Measurements from ENCODE around the gene ZNF799.
"Not testable (repeated sequence)": the region's sequence is repeated elsewhere in the genome, so short reads cannot be mapped to it uniquely, and the experiment has no call there.

ZNF799 gene

DNA sequence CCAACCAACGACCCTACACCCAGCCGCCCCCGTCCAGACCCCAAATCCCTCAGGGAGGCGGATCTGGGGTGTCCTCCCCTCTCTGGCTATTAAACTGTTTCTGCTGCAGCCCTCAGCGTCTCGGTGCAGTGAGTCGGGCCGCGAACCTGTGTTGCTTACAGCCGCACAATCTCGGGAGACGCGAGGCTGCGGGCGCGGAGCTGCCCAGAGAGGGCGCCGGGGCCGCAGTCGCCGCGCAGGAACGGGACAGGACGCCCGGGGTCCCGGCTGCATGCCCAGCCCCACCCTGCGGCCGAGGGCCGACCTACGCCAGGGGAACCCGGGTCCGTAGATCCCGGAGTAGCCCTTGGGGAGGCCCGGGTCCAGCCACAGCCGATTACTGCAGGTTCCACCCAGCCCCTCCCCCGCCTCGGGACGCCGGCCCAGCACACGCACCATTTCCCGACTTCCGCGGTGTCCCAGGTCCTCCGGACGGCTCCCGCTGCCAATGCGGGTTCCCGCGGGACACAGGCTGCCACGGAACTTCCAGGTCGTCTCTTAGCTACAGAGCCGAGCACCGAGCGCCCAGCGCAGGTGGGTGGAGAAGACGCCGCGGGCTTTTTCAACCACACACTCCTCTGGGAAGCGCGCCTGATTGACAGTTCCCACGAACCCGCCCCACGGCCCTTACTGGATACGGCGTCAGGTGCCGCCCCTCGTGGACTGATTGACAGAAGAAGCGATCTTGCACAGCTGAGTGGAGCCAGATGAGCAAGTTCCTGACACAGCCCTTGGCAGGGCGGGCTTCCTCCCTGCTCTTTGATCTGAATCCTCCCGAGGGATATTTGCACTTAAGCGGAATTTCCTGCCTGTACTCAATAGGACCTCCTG is at the start of gene ZNF799:
TSS of gene ZNF799 (minus strand) at position 639 of the 870 bp plus-strand sequence. CDS start at position 438, 201 bp downstream.
- TF ChIP-seq, protein P1, sequence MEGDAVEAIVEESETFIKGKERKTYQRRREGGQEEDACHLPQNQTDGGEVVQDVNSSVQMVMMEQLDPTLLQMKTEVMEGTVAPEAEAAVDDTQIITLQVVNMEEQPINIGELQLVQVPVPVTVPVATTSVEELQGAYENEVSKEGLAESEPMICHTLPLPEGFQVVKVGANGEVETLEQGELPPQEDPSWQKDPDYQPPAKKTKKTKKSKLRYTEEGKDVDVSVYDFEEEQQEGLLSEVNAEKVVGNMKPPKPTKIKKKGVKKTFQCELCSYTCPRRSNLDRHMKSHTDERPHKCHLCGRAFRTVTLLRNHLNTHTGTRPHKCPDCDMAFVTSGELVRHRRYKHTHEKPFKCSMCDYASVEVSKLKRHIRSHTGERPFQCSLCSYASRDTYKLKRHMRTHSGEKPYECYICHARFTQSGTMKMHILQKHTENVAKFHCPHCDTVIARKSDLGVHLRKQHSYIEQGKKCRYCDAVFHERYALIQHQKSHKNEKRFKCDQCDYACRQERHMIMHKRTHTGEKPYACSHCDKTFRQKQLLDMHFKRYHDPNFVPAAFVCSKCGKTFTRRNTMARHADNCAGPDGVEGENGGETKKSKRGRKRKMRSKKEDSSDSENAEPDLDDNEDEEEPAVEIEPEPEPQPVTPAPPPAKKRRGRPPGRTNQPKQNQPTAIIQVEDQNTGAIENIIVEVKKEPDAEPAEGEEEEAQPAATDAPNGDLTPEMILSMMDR (IDR thresholded peaks at IDR 0.05; ENCODE audit: low read depth, low read length): no peak; the same call in none of the 2 replicates
- peak; percentile 84 for DNase-seq (ENCODE audit: extremely low read depth, low read depth)

DNA sequence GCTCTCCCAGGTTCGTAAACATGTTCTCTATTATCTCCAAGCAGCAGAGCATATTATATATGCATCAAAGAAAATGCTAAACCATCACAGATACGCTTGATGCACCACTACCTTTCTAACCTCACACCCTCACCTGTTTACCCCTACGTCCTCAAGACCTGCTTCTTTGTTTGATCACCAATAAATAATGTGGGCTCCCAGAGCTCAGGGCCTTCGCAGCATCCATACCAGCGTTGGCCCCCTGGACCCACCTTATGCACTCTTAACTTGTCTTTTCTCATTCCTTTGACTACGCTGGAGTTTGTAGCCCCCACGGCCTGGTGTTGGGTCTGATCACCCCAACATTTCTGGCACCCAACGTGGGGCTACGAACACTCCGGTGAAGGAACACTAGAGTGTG is 49.8 kb upstream of the ZNF799 start:
- DNase-seq (ENCODE audit: extremely low read depth, low read depth): no peak
- TF ChIP-seq, protein P1 (IDR thresholded peaks at IDR 0.05; ENCODE audit: low read depth, low read length): no peak

DNA sequence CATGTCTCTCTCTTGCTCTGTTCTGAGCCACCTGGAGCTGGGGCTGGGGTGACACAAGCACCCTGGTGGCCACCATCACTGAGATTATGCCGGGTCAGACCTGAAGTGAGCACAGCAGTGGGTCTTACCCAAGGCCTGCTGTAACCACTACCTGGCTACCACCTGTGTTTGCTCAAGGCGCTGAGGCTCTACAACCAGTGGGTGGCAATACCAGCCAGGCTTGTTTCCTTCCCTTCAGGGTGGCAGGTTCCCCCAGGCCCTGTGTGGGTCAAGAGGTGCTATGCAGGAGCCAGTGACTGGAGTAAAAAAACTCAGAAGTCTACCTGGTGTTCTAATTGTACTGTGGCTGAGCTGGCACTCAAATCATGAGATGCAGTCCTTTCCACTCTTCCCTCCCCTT is 47.7 kb upstream of the ZNF799 start:
- TF ChIP-seq, protein P1 (IDR thresholded peaks at IDR 0.05; ENCODE audit: low read depth, low read length): no peak
- DNase-seq (ENCODE audit: extremely low read depth, low read depth): no peak

DNA sequence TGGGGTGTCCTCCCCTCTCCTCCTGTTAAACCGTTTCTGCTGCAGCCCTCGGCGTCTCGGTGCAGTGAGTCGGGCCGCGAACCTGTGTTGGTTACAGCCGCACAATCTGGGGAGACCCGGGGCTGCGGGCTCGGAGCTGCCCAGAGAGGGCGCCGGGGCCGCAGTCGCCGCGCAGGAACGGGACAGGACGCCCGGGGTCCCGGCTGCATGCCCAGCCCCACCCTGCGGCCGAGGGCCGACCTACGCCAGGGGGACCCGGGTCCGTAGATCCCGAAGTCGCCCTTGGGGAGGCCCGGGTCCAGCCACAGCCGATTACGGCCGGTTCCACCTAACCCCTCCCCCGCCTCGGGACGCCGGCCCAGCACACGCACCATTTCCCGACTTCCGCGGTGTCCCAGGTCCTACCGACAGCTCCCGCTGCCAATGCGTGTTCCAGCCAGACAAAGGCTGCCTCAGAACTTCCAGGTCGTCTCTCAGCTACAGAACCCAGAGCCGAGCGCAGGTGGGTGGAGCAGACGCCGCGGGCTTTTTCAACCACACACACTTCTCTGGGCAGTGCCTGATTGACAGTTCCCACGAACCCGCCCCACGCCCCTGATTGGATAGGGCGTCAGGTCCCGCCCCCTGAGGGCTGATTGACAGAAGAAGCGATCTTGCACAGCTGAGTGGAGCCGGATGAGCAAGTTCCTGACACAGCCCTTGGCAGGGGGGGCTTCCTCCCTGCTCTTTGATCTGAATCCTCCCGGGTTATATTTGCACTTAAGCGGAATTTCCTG is 39.7 kb upstream of the ZNF799 start, which contains the start of gene ZNF443:
TSS of gene ZNF443 (minus strand) at position 481 of the 776 bp plus-strand sequence. CDS start at position 374, 107 bp downstream.
- DNase-seq (ENCODE audit: extremely low read depth, low read depth): peak; percentile 89
- TF ChIP-seq, protein P1 (IDR thresholded peaks at IDR 0.05; ENCODE audit: low read depth, low read length): no peak

DNA sequence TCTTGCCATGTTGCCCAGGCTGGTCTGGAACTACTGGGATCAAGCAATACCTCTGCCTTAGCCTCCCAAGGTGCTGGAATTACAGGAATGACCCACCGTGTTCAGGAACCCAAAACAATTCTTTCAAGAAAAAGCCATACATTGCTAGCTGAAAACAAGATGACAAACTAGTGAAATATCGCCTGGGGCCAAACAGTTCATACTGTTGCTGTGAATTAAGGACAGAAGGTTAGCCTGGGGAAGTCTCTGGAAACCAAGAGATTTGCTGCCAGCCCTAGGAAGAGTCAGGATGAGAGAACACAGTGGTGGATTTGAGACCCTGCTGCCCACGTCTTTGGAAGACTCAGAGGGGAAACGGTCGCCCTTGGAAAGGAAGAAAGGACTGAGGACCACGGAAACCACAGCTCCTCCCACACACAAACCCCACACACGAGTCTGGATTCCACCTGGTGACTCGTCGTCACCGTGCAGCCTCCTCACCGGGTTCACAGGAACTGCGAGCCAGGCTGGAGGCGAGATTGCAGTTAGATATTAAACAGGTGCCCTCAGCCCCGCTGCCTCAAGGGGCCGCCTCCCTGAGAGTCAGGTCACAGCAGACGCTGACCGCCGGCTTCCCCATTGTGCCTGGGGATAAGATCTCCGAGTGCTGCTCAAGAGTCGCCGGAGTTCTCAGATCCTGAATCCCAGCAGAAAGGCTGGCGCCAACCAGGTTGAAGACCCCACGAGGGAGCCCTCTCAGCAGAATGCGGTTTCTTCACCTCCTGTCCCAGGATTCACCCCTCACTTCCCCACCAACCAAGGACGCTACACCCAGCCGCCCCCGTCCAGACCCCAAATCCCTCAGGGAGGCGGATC is 38.8 kb upstream of the ZNF799 start:
- DNase-seq (ENCODE audit: extremely low read depth, low read depth): not testable (repeated sequence)

DNA sequence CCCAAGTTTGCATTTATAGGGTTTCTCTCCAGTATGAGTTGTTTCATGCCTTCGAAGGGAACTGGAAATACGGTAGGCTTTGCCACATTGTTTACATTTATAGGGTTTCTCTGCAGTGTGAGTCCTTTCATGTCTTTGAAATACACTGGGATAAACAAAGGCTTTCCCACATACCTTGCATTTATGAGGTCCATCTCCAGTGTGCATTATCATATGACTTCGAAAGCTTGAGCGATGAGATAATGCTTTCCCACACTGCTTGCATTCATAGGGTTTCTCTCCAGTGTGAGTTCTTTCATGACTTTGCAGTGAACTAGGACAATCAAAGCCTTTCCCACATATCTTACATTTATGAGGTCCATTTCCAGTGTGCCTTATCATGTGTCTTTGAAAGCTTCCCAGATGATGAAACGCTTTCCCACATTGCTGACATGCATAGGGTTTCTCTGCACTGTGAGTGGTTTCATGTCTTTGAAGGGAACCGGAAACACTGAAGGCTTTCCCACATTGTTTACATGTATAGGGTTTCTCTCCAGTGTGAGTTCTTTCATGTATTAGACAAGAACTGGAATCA is 29.7 kb upstream of the ZNF799 start:
- not testable (repeated sequence) for DNase-seq (ENCODE audit: extremely low read depth, low read depth)

DNA sequence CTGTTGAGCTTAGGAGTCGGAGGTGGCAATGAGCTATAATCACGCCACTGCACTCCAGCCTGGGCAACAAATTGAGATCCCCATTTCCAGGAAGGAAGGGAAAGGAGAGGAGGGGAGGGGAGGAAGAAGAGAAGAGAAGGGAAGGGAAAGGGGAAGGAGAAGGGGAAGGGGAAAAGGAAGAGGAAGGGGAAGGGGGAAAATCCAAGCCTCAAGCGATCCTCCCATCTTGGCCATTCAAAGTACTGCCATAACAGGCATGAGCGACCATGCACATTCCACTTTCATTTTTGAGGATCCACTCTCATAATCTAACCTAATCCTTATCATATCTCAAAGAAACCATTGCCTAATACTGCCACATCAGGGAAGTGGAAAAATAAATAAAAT is 24.8 kb upstream of the ZNF799 start:
- DNase-seq (ENCODE audit: extremely low read depth, low read depth): no peak
- TF ChIP-seq, protein P1 (IDR thresholded peaks at IDR 0.05; ENCODE audit: low read depth, low read length): no peak

Data from AG09319 (cell line).